ENCODE data around the gene IRS2. TPM values are rescaled to one million over a fixed set of nuclear protein-coding genes. Genes with fewer than 3 reads are reported as not detected.

Gene IRS2
- total RNA-seq, 1 experiment from 2014 or later: 5.9 TPM

DNA sequence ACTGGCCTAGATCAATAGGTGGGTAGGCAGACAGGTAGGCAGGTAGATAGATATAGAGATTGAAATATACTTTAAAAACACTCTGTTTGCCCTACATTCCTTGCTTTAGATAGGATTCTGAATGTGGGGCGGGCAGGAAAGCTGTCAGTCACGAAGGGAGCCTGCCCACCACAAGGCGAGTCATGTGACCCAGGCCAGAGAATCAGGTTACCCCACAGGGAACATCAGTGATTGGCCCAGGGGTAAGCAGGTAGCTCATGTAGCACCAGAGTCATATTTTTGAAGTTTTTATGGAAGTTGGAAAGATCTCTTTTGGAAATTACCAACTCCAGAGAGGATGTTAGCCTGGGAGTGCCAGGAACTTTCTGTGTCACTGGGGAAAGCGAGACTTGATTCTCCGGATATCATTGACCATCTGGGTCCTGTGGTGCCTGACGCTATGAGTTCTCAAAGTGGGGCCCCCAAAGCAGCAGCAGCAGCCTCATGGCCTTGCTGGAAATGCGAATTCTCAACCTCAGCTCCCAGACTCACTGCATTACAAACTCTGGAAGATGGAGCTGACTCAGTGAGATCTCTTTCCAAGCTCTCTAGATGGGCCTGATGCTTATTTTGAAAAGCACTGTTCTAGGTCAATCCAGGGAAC lies 60.3 kb downstream of the IRS2 start:
- no peak for DNase-seq (ENCODE audit: low read depth, low spot score)
- Histone ChIP-seq H3K27ac (ENCODE audit: low read length) (no peak overlapping the region), H3K27me3 (ENCODE audit: control insufficient read depth, insufficient read depth, low read length) (no peaks in the 10 kb centered on the region), H3K4me1 (ENCODE audit: control insufficient read depth, insufficient read depth, low read length) (no peaks in the 10 kb centered on the region), H3K9me3 (ENCODE audit: control insufficient read depth, insufficient read depth, low read depth, low read length) (no peaks in the 10 kb centered on the region), H3K4me3 (ENCODE audit: low read depth in 2 of 2, low read length in 2 of 2) (no peak overlapping the region), H3K36me3 (ENCODE audit: control insufficient read depth, insufficient read depth, low read length) (no peaks in the 10 kb centered on the region)
- no peak for ATAC-seq
- ChIA-PET POLR2A (no interaction called here), CTCF (no interaction called here)
- BruUV-seq (replicated peaks): no TSS peak
- intact Hi-C loops (cut with micrococcal nuclease; ENCODE audit: unreplicated experiment) (no loop called here), in situ Hi-C loops (cut with HindIII; ENCODE audit: low pct_unique_long_range_greater_than_20kb, low sequenced_read_pairs) (no loop called here)
- TF ChIP-seq POLR2AphosphoS5 (IDR thresholded peaks at IDR 0.05; ENCODE audit: low read depth, low read length) (no peak), TCF7L2 (IDR thresholded peaks at IDR 0.05; ENCODE audit: low read depth, low read length) (no peak), CTCF (IDR thresholded peaks at IDR 0.05) (no peak), SIN3A (IDR thresholded peaks at IDR 0.05; ENCODE audit: borderline replicate concordance, insufficient read depth, low read depth, low read length) (no peak), REST (IDR thresholded peaks at IDR 0.05; ENCODE audit: insufficient read depth in 1 of 2, low read depth in 2 of 2, low read length in 1 of 2) (no peak)

GRCh38 chr13:109725297-109725696 lies 61.1 kb downstream of the IRS2 start:
- no TSS peak for BruUV-seq (replicated peaks)
- DNase-seq (ENCODE audit: low read depth, low spot score) (no peak), ATAC-seq (no peak)
- H3K9me3 ChIP-seq (ENCODE audit: control insufficient read depth, insufficient read depth, low read depth, low read length): no peaks in the 10 kb centered on the region
- intact Hi-C loops (cut with micrococcal nuclease; ENCODE audit: unreplicated experiment) (no loop called here), in situ Hi-C loops (cut with HindIII; ENCODE audit: low pct_unique_long_range_greater_than_20kb, low sequenced_read_pairs) (no loop called here)
- no peak for TF ChIP-seq POLR2AphosphoS5 (IDR thresholded peaks at IDR 0.05; ENCODE audit: low read depth, low read length)
- no peak for TF ChIP-seq SIN3A (IDR thresholded peaks at IDR 0.05; ENCODE audit: borderline replicate concordance, insufficient read depth, low read depth, low read length)
- no peak for TF ChIP-seq TCF7L2 (IDR thresholded peaks at IDR 0.05; ENCODE audit: low read depth, low read length)
- TF ChIP-seq REST (IDR thresholded peaks at IDR 0.05; ENCODE audit: insufficient read depth in 1 of 2, low read depth in 2 of 2, low read length in 1 of 2): no peak
- TF ChIP-seq CTCF (IDR thresholded peaks at IDR 0.05): no peak
- CTCF ChIA-PET: no interaction called here
- H3K36me3 ChIP-seq (ENCODE audit: control insufficient read depth, insufficient read depth, low read length): no peaks in the 10 kb centered on the region
- POLR2A ChIA-PET: no interaction called here
- no peak overlapping the region for H3K4me3 ChIP-seq (ENCODE audit: low read depth in 2 of 2, low read length in 2 of 2)
- no peaks in the 10 kb centered on the region for H3K27me3 ChIP-seq (ENCODE audit: control insufficient read depth, insufficient read depth, low read length)
- no peaks in the 10 kb centered on the region for H3K4me1 ChIP-seq (ENCODE audit: control insufficient read depth, insufficient read depth, low read length)
- no peak overlapping the region for H3K27ac ChIP-seq (ENCODE audit: low read length)
